ENCODE data around the gene ELAC2. TPM values are rescaled to one million over a fixed set of nuclear protein-coding genes. Genes with fewer than 3 reads are reported as not detected.

Gene ELAC2
- polyA plus RNA-seq, 1 donor (not counting 4 experiments of a cell fraction or from before 2014, with no cell fraction given) = 78.7 TPM

DNA sequence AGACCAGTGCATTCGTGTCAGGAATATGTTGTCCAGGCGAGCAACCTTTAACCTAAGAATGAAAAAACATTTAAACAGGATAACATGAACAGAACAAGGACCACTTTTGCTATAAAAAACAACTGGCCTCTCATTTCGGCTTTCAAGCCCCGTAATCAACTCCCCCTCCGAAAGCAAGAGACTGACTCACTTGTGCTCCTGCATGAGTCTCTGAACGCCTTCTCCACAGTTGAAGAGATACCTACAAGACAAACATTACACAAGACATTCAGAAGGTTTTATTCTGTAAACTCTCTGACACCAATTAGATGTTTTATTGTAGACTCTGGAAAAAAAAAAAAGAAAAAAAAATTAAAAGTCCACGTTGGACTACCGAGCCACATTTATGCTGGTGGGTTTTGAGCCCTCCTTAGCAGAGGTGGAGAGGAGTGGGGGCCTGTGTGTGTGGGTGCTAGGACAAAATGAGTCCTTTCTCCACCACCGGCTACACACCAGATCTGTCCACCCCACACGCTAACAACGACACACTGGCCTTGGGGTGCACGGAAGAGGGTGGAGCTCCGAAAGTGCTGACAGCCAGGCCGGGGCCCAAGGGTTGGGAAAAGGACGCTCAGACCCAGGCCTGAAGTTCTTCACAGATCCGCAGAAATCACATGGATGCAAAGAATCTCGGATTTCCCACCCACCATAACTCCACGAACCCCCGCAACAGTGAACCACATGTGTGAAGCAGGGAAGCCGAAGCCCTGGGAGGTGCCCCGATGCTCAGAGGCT is 759 bp downstream of the ELAC2 start:
- Histone ChIP-seq H3K4me3 (ENCODE audit: control insufficient read depth in 2 of 3, extremely low read depth in 1 of 3, insufficient read depth in 2 of 3, low read depth in 1 of 3, low read length in 3 of 3) (peak overlapping the region; percentile 80 to 91 (median 90)), H2AFZ (ENCODE audit: control insufficient read depth, low read length) (peak overlapping the region; percentile 86), H3K79me2 (ENCODE audit: control insufficient read depth, insufficient read depth, low read length) (peaks cover 28% of the 10 kb centered on the region), H3K36me3 (ENCODE audit: control insufficient read depth in 2 of 2, extremely low read depth in 1 of 2, insufficient read depth in 2 of 2, low read length in 2 of 2) (peaks cover 25 to 27% of the 10 kb centered on the region in 2 experiments), H3K4me2 (ENCODE audit: control insufficient read depth, extremely low read depth, insufficient read depth, low read depth, low read length) (peak overlapping the region; percentile 91), H3K27ac (ENCODE audit: control insufficient read depth, insufficient read depth, low read length) (peak overlapping the region; percentile 83), H3K9ac (ENCODE audit: control insufficient read depth, extremely low read depth, insufficient read depth, low read length) (peak overlapping the region; percentile 92), H3K27me3 (ENCODE audit: control insufficient read depth, extremely low read depth, insufficient read depth, low read length) (no peaks in the 10 kb centered on the region), H3K9me1 (ENCODE audit: control insufficient read depth, extremely low read depth, insufficient read depth, low read length) (no peaks in the 10 kb centered on the region), H4K20me1 (ENCODE audit: control insufficient read depth, extremely low read depth, insufficient read depth, low read length) (no peaks in the 10 kb centered on the region), H3K4me1 (ENCODE audit: control insufficient read depth, extremely low read depth, insufficient read depth, low read length) (peaks cover 6% of the 10 kb centered on the region), H3K9me3 (ENCODE audit: control insufficient read depth, low read depth, low read length) (no peaks in the 10 kb centered on the region)
- dilution Hi-C loops (cut with MboI; ENCODE audit: extremely low pct_ligation_motif_present, low sequenced_read_pairs) = no loop called here
- TF ChIP-seq, protein P1, sequence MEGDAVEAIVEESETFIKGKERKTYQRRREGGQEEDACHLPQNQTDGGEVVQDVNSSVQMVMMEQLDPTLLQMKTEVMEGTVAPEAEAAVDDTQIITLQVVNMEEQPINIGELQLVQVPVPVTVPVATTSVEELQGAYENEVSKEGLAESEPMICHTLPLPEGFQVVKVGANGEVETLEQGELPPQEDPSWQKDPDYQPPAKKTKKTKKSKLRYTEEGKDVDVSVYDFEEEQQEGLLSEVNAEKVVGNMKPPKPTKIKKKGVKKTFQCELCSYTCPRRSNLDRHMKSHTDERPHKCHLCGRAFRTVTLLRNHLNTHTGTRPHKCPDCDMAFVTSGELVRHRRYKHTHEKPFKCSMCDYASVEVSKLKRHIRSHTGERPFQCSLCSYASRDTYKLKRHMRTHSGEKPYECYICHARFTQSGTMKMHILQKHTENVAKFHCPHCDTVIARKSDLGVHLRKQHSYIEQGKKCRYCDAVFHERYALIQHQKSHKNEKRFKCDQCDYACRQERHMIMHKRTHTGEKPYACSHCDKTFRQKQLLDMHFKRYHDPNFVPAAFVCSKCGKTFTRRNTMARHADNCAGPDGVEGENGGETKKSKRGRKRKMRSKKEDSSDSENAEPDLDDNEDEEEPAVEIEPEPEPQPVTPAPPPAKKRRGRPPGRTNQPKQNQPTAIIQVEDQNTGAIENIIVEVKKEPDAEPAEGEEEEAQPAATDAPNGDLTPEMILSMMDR (optimal IDR thresholded peaks at IDR 0.05 in 1 of 3, IDR thresholded peaks at IDR 0.05 in 1 of 3, conservative IDR thresholded peaks at IDR 0.05 in 1 of 3; ENCODE audit: extremely low read depth in 1 of 3, insufficient read depth in 2 of 3, low read length in 3 of 3) = no peak
- no peak for TF ChIP-seq EZH2 (IDR thresholded peaks at IDR 0.05; ENCODE audit: low read length)
- DNase-seq (ENCODE audit: low read depth, low spot score) = no peak
- FAIRE-seq = no peak

DNA sequence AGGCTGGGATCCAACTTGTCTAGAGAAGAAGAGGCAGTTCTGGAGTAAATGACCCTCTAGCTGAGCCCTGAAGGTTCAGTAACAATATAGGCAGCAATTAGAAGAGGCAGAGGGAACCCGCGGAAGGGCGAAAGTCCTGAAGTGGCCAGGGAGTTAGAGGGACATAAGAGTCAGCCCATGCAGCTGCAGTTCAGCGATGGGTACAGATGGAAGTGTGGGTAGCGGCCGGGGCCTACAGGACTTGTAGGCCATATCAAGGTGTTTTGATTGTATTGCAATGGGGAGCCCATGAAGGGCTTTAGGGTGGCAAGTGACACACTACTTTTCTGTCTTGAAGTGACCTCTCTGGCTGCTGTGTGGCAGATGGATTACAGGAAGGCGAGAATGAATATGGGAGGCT is 3.0 kb downstream of the ELAC2 start:
- Histone ChIP-seq H3K9ac (ENCODE audit: control insufficient read depth, extremely low read depth, insufficient read depth, low read length) (no peak overlapping the region), H3K79me2 (ENCODE audit: control insufficient read depth, insufficient read depth, low read length) (peaks cover 30% of the 10 kb centered on the region), H4K20me1 (ENCODE audit: control insufficient read depth, extremely low read depth, insufficient read depth, low read length) (no peaks in the 10 kb centered on the region), H3K4me1 (ENCODE audit: control insufficient read depth, extremely low read depth, insufficient read depth, low read length) (peaks cover 6% of the 10 kb centered on the region), H3K4me2 (ENCODE audit: control insufficient read depth, extremely low read depth, insufficient read depth, low read depth, low read length) (no peak overlapping the region), H3K27ac (ENCODE audit: control insufficient read depth, insufficient read depth, low read length) (no peak overlapping the region), H3K4me3 (ENCODE audit: control insufficient read depth in 2 of 3, extremely low read depth in 1 of 3, insufficient read depth in 2 of 3, low read depth in 1 of 3, low read length in 3 of 3) (no peak overlapping the region), H3K9me3 (ENCODE audit: control insufficient read depth, low read depth, low read length) (no peaks in the 10 kb centered on the region), H3K9me1 (ENCODE audit: control insufficient read depth, extremely low read depth, insufficient read depth, low read length) (no peaks in the 10 kb centered on the region), H2AFZ (ENCODE audit: control insufficient read depth, low read length) (no peak overlapping the region), H3K27me3 (ENCODE audit: control insufficient read depth, extremely low read depth, insufficient read depth, low read length) (no peaks in the 10 kb centered on the region), H3K36me3 (ENCODE audit: control insufficient read depth in 2 of 2, extremely low read depth in 1 of 2, insufficient read depth in 2 of 2, low read length in 2 of 2) (peaks cover 40 to 42% of the 10 kb centered on the region in 2 experiments)
- no peak for TF ChIP-seq EZH2 (IDR thresholded peaks at IDR 0.05; ENCODE audit: low read length)
- TF ChIP-seq, protein P1 (optimal IDR thresholded peaks at IDR 0.05 in 1 of 3, IDR thresholded peaks at IDR 0.05 in 1 of 3, conservative IDR thresholded peaks at IDR 0.05 in 1 of 3; ENCODE audit: extremely low read depth in 1 of 3, insufficient read depth in 2 of 3, low read length in 3 of 3) = no peak
- dilution Hi-C loops (cut with MboI; ENCODE audit: extremely low pct_ligation_motif_present, low sequenced_read_pairs) = no loop called here
- DNase-seq (ENCODE audit: low read depth, low spot score) (no peak), FAIRE-seq (no peak)
